ENCODE measurements around the gene MGARP. TPM values are rescaled to one million over a fixed set of nuclear protein-coding genes. Genes with fewer than 3 reads are reported as not detected.
"Not testable (repeated sequence)": the region's sequence is repeated elsewhere in the genome, so short reads cannot be mapped to it uniquely, and the experiment has no call there.

The MGARP gene
- total RNA-seq, 4 donors from 2014 or later, result 0.71 to 2.1 (median 1.1) TPM

- Histone ChIP-seq H3K4me3 (replicated peaks in 1 of 3) (no peak overlapping the region), H3K4me1 (peaks cover 3 to 7% of the 10 kb centered on the region in 2 donors), H3K27ac (no peak overlapping the region), H3K27me3 (no peaks in the 10 kb centered on the region), H3K36me3 (no peaks in the 10 kb centered on the region), H3K9me3 (no peaks in the 10 kb centered on the region)
- no peak for DNase-seq
- TF ChIP-seq, protein P1, sequence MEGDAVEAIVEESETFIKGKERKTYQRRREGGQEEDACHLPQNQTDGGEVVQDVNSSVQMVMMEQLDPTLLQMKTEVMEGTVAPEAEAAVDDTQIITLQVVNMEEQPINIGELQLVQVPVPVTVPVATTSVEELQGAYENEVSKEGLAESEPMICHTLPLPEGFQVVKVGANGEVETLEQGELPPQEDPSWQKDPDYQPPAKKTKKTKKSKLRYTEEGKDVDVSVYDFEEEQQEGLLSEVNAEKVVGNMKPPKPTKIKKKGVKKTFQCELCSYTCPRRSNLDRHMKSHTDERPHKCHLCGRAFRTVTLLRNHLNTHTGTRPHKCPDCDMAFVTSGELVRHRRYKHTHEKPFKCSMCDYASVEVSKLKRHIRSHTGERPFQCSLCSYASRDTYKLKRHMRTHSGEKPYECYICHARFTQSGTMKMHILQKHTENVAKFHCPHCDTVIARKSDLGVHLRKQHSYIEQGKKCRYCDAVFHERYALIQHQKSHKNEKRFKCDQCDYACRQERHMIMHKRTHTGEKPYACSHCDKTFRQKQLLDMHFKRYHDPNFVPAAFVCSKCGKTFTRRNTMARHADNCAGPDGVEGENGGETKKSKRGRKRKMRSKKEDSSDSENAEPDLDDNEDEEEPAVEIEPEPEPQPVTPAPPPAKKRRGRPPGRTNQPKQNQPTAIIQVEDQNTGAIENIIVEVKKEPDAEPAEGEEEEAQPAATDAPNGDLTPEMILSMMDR (IDR thresholded peaks at IDR 0.05), result no peak
- no peak for TF ChIP-seq POLR2A (IDR thresholded peaks at IDR 0.05)
- WGBS, 2 donors, result 97 to 100% methylated on average over 1 of the region's 1 CpG
- intact Hi-C loops (cut with DNase I), result no loop called here
These were observed 12.7 kb downstream of the MGARP start for GRCh38 chr4:139267301-139267700.

DNA sequence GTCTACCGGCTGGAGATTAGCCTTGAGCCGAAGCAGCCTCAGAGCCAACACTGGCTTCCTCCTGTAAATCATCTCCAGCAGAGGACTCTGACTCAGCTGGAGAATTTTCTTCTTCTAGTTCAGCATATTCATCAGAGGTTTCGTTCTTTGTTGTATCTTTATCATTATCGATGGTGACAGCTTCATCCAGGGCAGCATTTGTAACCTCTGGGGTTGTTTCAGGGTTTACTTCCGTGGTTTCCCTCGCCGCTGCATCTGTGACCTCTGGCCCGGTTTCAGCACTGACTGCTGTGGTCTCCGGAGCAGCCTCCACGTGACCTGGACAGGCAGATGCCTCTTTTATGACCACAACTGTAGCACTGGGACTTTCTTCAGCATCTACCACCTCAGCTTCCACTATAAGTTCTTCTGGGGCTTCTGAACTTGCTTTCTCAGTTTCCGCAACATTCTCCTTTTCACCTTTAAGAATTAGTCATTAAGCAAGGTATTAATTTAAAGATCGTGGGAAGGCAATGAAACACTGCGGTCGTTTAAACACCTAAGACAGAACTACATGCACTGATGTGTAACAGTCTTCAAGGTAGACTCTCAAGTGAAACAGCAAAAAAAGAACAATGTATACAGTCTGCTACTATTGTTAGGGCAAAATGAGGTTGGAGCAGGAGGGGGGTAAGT is 13.3 kb downstream of the MGARP start:
- no peak overlapping the region for H3K27ac ChIP-seq
- H3K4me1 ChIP-seq, result peaks cover 3 to 7% of the 10 kb centered on the region in 2 donors
- intact Hi-C loops (cut with DNase I), result no loop called here
- no peaks in the 10 kb centered on the region for H3K36me3 ChIP-seq
- H3K27me3 ChIP-seq, result no peaks in the 10 kb centered on the region
- TF ChIP-seq, protein P1 (IDR thresholded peaks at IDR 0.05), result no peak
- TF ChIP-seq POLR2A (IDR thresholded peaks at IDR 0.05), result no peak
- no peaks in the 10 kb centered on the region for H3K9me3 ChIP-seq
- no peak overlapping the region for H3K4me3 ChIP-seq (replicated peaks in 1 of 3)
- DNase-seq, result peak; percentile 49 to 50
- 24 to 28% methylated on average over 14 of the region's 14 CpGs for WGBS, 2 donors

- no peak overlapping the region for H3K4me3 ChIP-seq (replicated peaks in 1 of 3)
- no peaks in the 10 kb centered on the region for H3K9me3 ChIP-seq
- H3K27me3 ChIP-seq, result no peaks in the 10 kb centered on the region
- no peak for DNase-seq
- TF ChIP-seq, protein P1 (IDR thresholded peaks at IDR 0.05), result no peak
- intact Hi-C loops (cut with DNase I), result no loop called here
- 19 to 26% methylated on average over 1 of the region's 1 CpG for WGBS, 2 donors
- no peaks in the 10 kb centered on the region for H3K36me3 ChIP-seq
- H3K4me1 ChIP-seq, result peaks cover 3 to 7% of the 10 kb centered on the region in 2 donors
- no peak overlapping the region for H3K27ac ChIP-seq
These were observed 13.8 kb downstream of the MGARP start for GRCh38 chr4:139266208-139266582.

DNA sequence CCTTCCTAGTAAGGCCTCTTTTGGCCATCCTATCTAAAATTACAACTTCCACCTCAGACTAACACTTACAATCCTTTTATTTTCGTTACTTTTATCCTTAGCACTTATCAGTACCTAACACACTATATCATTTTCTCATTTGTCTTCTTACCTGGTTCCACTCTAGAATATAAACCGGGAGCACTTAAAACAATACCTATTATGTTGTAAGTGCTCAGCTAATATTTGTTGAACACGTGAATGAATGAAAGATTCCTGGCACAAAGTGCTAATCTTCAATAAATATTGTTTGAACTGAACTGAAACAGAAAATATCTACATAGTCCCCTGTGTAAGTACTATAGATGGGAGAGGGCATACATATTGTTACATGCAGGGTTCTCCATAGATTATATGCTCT is 14.4 kb downstream of the MGARP start:
- no peak for DNase-seq
- intact Hi-C loops (cut with DNase I), result no loop called here
- Histone ChIP-seq H3K4me1 (peaks cover 3 to 7% of the 10 kb centered on the region in 2 donors), H3K36me3 (no peaks in the 10 kb centered on the region), H3K9me3 (no peaks in the 10 kb centered on the region), H3K4me3 (replicated peaks in 1 of 3) (no peak overlapping the region), H3K27ac (no peak overlapping the region), H3K27me3 (no peaks in the 10 kb centered on the region)
- 57 to 58% methylated on average over 3 of the region's 3 CpGs for WGBS, 2 donors
- no peak for TF ChIP-seq POLR2A (IDR thresholded peaks at IDR 0.05)
- TF ChIP-seq, protein P1 (IDR thresholded peaks at IDR 0.05), result no peak

DNA sequence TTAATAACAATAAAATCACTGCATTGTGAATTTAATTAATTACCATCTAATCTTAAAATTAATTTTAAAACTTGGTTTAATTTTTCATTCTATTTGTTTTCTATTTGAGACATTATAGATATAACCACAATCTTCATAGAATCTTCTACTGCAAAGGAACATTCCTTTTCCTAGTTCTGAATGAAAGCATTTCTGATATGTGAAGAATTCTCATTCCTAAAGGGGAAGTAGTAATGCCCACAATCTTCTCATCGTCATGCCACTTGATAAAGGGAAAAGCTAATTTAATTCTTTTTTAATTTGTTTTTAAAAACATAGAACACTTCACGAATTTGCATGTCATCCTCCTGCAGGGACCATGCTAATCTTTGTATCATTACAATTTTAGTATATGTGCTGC is 23.7 kb downstream of the MGARP start:
- no peak for DNase-seq
- intact Hi-C loops (cut with DNase I), result no loop called here
- H3K4me1 ChIP-seq, result no peaks in the 10 kb centered on the region
- H3K36me3 ChIP-seq, result no peaks in the 10 kb centered on the region
- WGBS, 2 donors, result 60 to 65% methylated on average over 2 of the region's 2 CpGs
- H3K4me3 ChIP-seq (replicated peaks in 1 of 3), result no peak overlapping the region
- H3K27me3 ChIP-seq, result no peaks in the 10 kb centered on the region
- TF ChIP-seq, protein P1 (IDR thresholded peaks at IDR 0.05), result no peak
- TF ChIP-seq POLR2A (IDR thresholded peaks at IDR 0.05), result no peak
- no peaks in the 10 kb centered on the region for H3K9me3 ChIP-seq
- no peak overlapping the region for H3K27ac ChIP-seq

- H3K36me3 ChIP-seq; intact Hi-C loops (cut with DNase I); DNase-seq; H3K4me1 ChIP-seq; H3K4me3 ChIP-seq (replicated peaks in 1 of 3); H3K27ac ChIP-seq; H3K9me3 ChIP-seq; H3K27me3 ChIP-seq: not testable (repeated sequence)
- 89 to 92% methylated on average over 6 of the region's 6 CpGs for WGBS, 2 donors
These were observed 24.4 kb downstream of the MGARP start for GRCh38 chr4:139255581-139255980.
